HEK293 (cell line): ENCODE results near the gene SH3PXD2B.

Experiments used
- ZNF501 ChIP-seq: fragments of 450-650 bp; formaldehyde crosslinking; IDR thresholded peaks from 2 replicates; pipeline ENCODE4 v1.5.1; 2016; ENCODE audit warnings: missing biosample characterization, missing genetic modification characterization
- TF ChIP-seq, protein P1 (sequence below): fragments of 450-650 bp; formaldehyde crosslinking; IDR thresholded peaks from 2 replicates; pipeline ENCODE4 v1.5.1; 2016; ENCODE audit warnings: missing biosample characterization, missing genetic modification characterization
- TF ChIP-seq, protein P2 (sequence below): fragments of 450-650 bp; formaldehyde crosslinking; IDR thresholded peaks from 2 replicates; pipeline ENCODE4 v1.5.1; 2016; ENCODE audit warnings: missing biosample characterization, missing genetic modification characterization

DNA sequence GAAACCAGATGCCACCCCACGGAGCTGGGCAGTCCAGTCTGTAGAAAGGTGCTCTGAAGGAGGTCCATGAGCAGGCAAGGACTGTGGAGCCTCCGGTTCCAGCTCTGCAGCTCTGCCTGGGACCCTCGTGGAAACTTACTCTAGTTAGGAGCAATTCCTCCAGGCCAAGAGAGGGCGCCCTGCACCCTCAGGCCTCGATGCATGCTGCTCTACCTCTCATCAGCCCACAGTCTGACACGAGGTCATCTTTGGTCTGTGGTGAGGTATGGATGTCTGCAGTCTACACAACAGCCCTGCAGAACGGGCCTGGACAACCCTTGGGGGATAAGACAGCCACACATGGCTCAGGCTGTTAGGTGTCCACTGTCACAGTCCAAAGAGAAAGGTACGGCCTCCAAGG, 120.1 kb downstream of the SH3PXD2B start:
- TF ChIP-seq ZNF501 (tag by site-specific recombination) = no peak
- TF ChIP-seq, protein P1, sequence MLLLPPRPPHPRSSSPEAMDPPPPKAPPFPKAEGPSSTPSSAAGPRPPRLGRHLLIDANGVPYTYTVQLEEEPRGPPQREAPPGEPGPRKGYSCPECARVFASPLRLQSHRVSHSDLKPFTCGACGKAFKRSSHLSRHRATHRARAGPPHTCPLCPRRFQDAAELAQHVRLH = no peak
- TF ChIP-seq, protein P2, sequence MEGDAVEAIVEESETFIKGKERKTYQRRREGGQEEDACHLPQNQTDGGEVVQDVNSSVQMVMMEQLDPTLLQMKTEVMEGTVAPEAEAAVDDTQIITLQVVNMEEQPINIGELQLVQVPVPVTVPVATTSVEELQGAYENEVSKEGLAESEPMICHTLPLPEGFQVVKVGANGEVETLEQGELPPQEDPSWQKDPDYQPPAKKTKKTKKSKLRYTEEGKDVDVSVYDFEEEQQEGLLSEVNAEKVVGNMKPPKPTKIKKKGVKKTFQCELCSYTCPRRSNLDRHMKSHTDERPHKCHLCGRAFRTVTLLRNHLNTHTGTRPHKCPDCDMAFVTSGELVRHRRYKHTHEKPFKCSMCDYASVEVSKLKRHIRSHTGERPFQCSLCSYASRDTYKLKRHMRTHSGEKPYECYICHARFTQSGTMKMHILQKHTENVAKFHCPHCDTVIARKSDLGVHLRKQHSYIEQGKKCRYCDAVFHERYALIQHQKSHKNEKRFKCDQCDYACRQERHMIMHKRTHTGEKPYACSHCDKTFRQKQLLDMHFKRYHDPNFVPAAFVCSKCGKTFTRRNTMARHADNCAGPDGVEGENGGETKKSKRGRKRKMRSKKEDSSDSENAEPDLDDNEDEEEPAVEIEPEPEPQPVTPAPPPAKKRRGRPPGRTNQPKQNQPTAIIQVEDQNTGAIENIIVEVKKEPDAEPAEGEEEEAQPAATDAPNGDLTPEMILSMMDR (tag by site-specific recombination) = no peak
